CD14-positive monocyte (primary cell): ENCODE results near the gene SYTL5. TPM values are rescaled to one million over a fixed set of nuclear protein-coding genes. Genes with fewer than 3 reads are reported as not detected.

Experiments
- DNase-seq, 3 donors: peaks; one replicate each; pipeline ENCODE4 v3.0.0-alpha.2; 2011 to 2022
- H2AFZ ChIP-seq: 2 replicates; pipeline ENCODE4 v1.6.0; 2012; ENCODE audit warnings: mild to moderate bottlenecking, low read depth, low read length, inconsistent platforms; ENCODE audit not compliant: insufficient read depth, poor library complexity, severe bottlenecking
- H3K27ac ChIP-seq, 2 donors: 1 replicate in 1 of 2; 2 replicates in 1 of 2; pipeline ENCODE4 v1.5.1; 2012 to 2013; ENCODE audit warnings: low read length in 2 of 2, control low read depth in 1 of 2, inconsistent platforms in 1 of 2, low read depth in 1 of 2, mild to moderate bottlenecking in 1 of 2
- H3K27me3 ChIP-seq, 2 donors: one replicate each; pipeline versions ENCODE4 v1.6.0 to v1.6.1; 2011 to 2013; ENCODE audit warnings: low read length in 2 of 2; ENCODE audit not compliant: control insufficient read depth in 2 of 2, insufficient read depth in 2 of 2
- H3K36me3 ChIP-seq, 2 donors: replicated peaks in 1 of 2; 1 replicate in 1 of 2; 2 replicates in 1 of 2; pipeline versions ENCODE4 v1.5.1 to v1.6.1; 2012 to 2013; ENCODE audit warnings: low read length in 2 of 2, control low read depth in 1 of 2, inconsistent platforms in 1 of 2, mild to moderate bottlenecking in 1 of 2; ENCODE audit not compliant: insufficient read depth in 2 of 2, control insufficient read depth in 1 of 2
- H3K4me1 ChIP-seq, 2 donors: 1 replicate in 1 of 2; 2 replicates in 1 of 2; pipeline versions ENCODE4 v1.5.1 to v1.6.1; 2012 to 2013; ENCODE audit warnings: low read length in 2 of 2, control low read depth in 1 of 2, inconsistent platforms in 1 of 2, mild to moderate bottlenecking in 1 of 2, moderate library complexity in 1 of 2; ENCODE audit not compliant: insufficient read depth in 2 of 2, control insufficient read depth in 1 of 2
- H3K4me2 ChIP-seq: replicated peaks from 2 replicates; pipeline ENCODE3; 2012; ENCODE audit warnings: low read length, moderate library complexity, mild to moderate bottlenecking; ENCODE audit not compliant: poor library complexity, severe bottlenecking; ENCODE audit errors: extremely low read depth
- H3K4me3 ChIP-seq, 3 experiments: fragments of 200-600 bp in 1 of 3; sonication (generic) in 1 of 3; replicated peaks in 1 of 3; 1 replicate in 2 of 3; 2 replicates in 1 of 3; pipeline ENCODE4 v1.5.1; 2011 to 2013; ENCODE audit warnings: low read length in 3 of 3, mild to moderate bottlenecking in 3 of 3, control low read depth in 2 of 3, low read depth in 2 of 3, inconsistent platforms in 1 of 3, moderate library complexity in 1 of 3
- H3K79me2 ChIP-seq: 2 replicates; pipeline ENCODE4 v1.6.0; 2012; ENCODE audit warnings: mild to moderate bottlenecking, control low read depth, inconsistent platforms, low read length, moderate library complexity; ENCODE audit not compliant: insufficient read depth
- H3K9ac ChIP-seq: 2 replicates; pipeline ENCODE4 v1.6.0; 2017; ENCODE audit warnings: low read length, mild to moderate bottlenecking; ENCODE audit not compliant: insufficient read depth, poor library complexity, severe bottlenecking
- H3K9me3 ChIP-seq, 2 donors: replicated peaks in 1 of 2; 1 replicate in 1 of 2; 2 replicates in 1 of 2; pipeline versions ENCODE4 v1.5.1 to v1.6.1; 2012 to 2013; ENCODE audit warnings: low read length in 2 of 2, control low read depth in 1 of 2; ENCODE audit not compliant: control insufficient read depth in 1 of 2, insufficient read depth in 1 of 2
- H4K20me1 ChIP-seq: 2 replicates; pipeline ENCODE4 v1.6.0; 2012; ENCODE audit warnings: mild to moderate bottlenecking, low read length, control low read depth, moderate library complexity; ENCODE audit not compliant: insufficient read depth
- H3K27ac Mint-ChIP-seq, 7 donors: one replicate each; pipeline ENCODE4 v1.8.0; 2020; ENCODE audit warnings: mild to moderate bottlenecking in 7 of 7, mixed read lengths in 7 of 7, moderate library complexity in 6 of 7, inconsistent platforms in 2 of 7
- H3K27me3 Mint-ChIP-seq, 3 donors: one replicate each; pipeline ENCODE4 v1.8.0; 2021 to 2022; ENCODE audit warnings: low read depth in 3 of 3, mild to moderate bottlenecking in 3 of 3, mixed read lengths in 3 of 3, moderate library complexity in 3 of 3, inconsistent platforms in 1 of 3
- H3K36me3 Mint-ChIP-seq, 2 donors: one replicate each; pipeline ENCODE4 v1.8.0; 2020; ENCODE audit warnings: mixed read lengths in 2 of 2, inconsistent platforms in 1 of 2, mild to moderate bottlenecking in 1 of 2
- H3K4me1 Mint-ChIP-seq: one replicate; pipeline ENCODE4 v1.8.0; 2020; ENCODE audit warnings: mild to moderate bottlenecking, mixed read lengths
- H3K4me3 Mint-ChIP-seq, 2 donors: one replicate each; pipeline ENCODE4 v1.8.0; 2020; ENCODE audit warnings: mild to moderate bottlenecking in 2 of 2, mixed read lengths in 2 of 2, moderate library complexity in 1 of 2
- H3K9me3 Mint-ChIP-seq, 7 donors: one replicate each; pipeline ENCODE4 v1.8.0; 2020 to 2022; ENCODE audit warnings: mixed read lengths in 7 of 7, mild to moderate bottlenecking in 6 of 7, moderate library complexity in 6 of 7, inconsistent platforms in 2 of 7
- WGBS: methylation state at CpG from one replicate; pipeline ENCODE4 v1.1.5; 2013; ENCODE audit warnings: missing lambda C conversion rate; ENCODE audit not compliant: insufficient coverage; 5-methylcytosine and 5-hydroxymethylcytosine counted together
- intact Hi-C, 2 donors: fragments of 100-400 bp; cut with micrococcal nuclease; formaldehyde crosslinking; loops; one replicate each; pipeline versions ENCODE4 v1.15.0 to v1.15.1; 2023
- polyA plus RNA-seq, 3 donors: library from polyadenylated mRNA; depleted of rRNA in 1 of 3; unstranded in 2 of 3; stranded (reverse) in 1 of 3; fragments of 300-500 nt in 2 of 3; fragments of >200 nt in 1 of 3; fragmentation: Illumina TruSeq in 2 of 3; gene quantifications; 1 replicate in 2 of 3; 2 replicates in 1 of 3; pipeline ENCODE4 v1.2.3, GENCODE V29; 2012 to 2021
- TF ChIP-seq, protein P1 (sequence below): fragments of 200-600 bp; IDR thresholded peaks from one replicate; pipeline ENCODE4 v1.8.0; 2022; ENCODE audit warnings: antibody characterized with exemption, mild to moderate bottlenecking

The SYTL5 gene
- polyA plus RNA-seq, 3 donors = not detected

DNA sequence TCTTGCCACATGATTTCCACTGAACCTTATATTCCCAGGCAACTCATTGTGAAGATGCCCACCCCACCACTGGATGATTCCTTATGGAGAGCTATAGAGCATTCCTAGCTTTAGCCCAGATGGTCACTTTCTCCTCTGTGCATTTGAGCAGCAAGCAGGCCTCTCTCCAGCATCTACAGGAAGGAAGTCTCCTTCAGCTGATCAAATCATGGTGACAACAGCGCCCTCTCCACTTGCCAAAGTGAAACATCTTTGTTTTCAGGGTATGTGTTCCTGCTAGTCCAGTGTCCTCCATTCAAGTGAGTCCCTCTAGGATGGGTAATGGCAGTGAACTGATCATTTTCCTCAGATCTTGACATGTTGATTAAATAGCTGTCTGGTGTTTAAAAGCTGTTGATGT lies 10.9 kb upstream of the SYTL5 start:
- H3K4me3 Mint-ChIP-seq = no peak overlapping the region
- H3K27me3 ChIP-seq = no peaks in the 10 kb centered on the region
- H3K4me3 ChIP-seq = no peak overlapping the region
- intact Hi-C loops = no loop called here
- TF ChIP-seq, protein P1, sequence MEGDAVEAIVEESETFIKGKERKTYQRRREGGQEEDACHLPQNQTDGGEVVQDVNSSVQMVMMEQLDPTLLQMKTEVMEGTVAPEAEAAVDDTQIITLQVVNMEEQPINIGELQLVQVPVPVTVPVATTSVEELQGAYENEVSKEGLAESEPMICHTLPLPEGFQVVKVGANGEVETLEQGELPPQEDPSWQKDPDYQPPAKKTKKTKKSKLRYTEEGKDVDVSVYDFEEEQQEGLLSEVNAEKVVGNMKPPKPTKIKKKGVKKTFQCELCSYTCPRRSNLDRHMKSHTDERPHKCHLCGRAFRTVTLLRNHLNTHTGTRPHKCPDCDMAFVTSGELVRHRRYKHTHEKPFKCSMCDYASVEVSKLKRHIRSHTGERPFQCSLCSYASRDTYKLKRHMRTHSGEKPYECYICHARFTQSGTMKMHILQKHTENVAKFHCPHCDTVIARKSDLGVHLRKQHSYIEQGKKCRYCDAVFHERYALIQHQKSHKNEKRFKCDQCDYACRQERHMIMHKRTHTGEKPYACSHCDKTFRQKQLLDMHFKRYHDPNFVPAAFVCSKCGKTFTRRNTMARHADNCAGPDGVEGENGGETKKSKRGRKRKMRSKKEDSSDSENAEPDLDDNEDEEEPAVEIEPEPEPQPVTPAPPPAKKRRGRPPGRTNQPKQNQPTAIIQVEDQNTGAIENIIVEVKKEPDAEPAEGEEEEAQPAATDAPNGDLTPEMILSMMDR = no peak
- WGBS = no CpG with 5 or more reads among the region's 1 CpG
- H3K4me1 Mint-ChIP-seq = peaks cover 6% of the 10 kb centered on the region
- no peaks in the 10 kb centered on the region for H3K36me3 ChIP-seq
- H3K9me3 ChIP-seq = no peaks in the 10 kb centered on the region
- peak overlapping the region in 1 of 7 donors; percentile 72 for H3K27ac Mint-ChIP-seq
- no peaks in the 10 kb centered on the region for H3K79me2 ChIP-seq
- no peaks in the 10 kb centered on the region for H3K4me1 ChIP-seq
- H3K36me3 Mint-ChIP-seq = no peaks in the 10 kb centered on the region
- no peaks in the 10 kb centered on the region for H4K20me1 ChIP-seq
- no peak overlapping the region for H2AFZ ChIP-seq
- no peak overlapping the region for H3K9ac ChIP-seq
- no peak for DNase-seq
- no peak overlapping the region for H3K4me2 ChIP-seq
- H3K27ac ChIP-seq = no peak overlapping the region
- H3K27me3 Mint-ChIP-seq = peaks cover 0 to 1% (median 0%) of the 10 kb centered on the region in 3 donors
- H3K9me3 Mint-ChIP-seq = peaks cover 0 to 2% (median 0%) of the 10 kb centered on the region in 7 donors

DNA sequence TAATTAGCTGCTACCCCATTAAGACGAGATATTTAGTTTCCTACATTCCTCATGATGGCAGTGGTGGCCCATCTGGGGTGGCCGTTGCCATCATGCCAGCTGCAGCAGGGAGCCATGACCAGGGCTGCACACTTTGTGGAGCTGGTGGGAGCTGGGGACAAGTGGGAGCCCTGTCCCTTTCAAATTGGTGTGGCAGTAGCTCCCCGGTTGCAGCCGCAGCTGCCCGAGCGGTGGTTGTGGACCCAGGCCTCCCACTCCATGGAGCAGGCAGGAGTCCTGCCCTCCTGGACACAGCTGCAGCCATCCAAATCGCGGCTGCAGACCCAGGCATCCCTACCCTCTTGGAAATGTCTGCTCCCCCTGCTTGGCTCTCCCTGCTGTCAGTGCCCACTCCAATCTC lies 9.3 kb upstream of the SYTL5 start:
- no peak for DNase-seq
- H4K20me1 ChIP-seq = no peaks in the 10 kb centered on the region
- no peaks in the 10 kb centered on the region for H3K4me1 Mint-ChIP-seq
- peaks cover 0 to 4% (median 1%) of the 10 kb centered on the region in 3 donors for H3K27me3 Mint-ChIP-seq
- no peak overlapping the region for H3K27ac Mint-ChIP-seq
- no peaks in the 10 kb centered on the region for H3K79me2 ChIP-seq
- H3K9me3 Mint-ChIP-seq = peaks cover 0 to 2% (median 0%) of the 10 kb centered on the region in 7 donors
- WGBS = 86% methylated on average over 4 of the region's 8 CpGs
- no peak overlapping the region for H3K4me2 ChIP-seq
- H3K27ac ChIP-seq = no peak overlapping the region
- no peaks in the 10 kb centered on the region for H3K4me1 ChIP-seq
- no peak overlapping the region for H3K4me3 Mint-ChIP-seq
- no peak overlapping the region for H3K9ac ChIP-seq
- H3K36me3 Mint-ChIP-seq = no peaks in the 10 kb centered on the region
- no peak overlapping the region for H2AFZ ChIP-seq
- H3K4me3 ChIP-seq = no peak overlapping the region
- H3K27me3 ChIP-seq = no peaks in the 10 kb centered on the region
- no peaks in the 10 kb centered on the region for H3K9me3 ChIP-seq
- intact Hi-C loops = no loop called here
- TF ChIP-seq, protein P1 = no peak
- no peaks in the 10 kb centered on the region for H3K36me3 ChIP-seq
